Amniotic epithelial cell (primary cell): ENCODE measurements around the gene SEC14L5.

Source experiments
- DNase-seq: peaks from one replicate; pipeline ENCODE4 v3.0.0-alpha.2; 2010; ENCODE audit warnings: low read depth

SEC14L5 gene

GRCh38 chr16:4931381-4931780, 26.7 kb upstream of the SEC14L5 start:
- no peak for DNase-seq

- no peak for DNase-seq
Observed at GRCh38 chr16:4933433-4933832, 24.7 kb upstream of the SEC14L5 start.

GRCh38 chr16:4933871-4934395, 24.2 kb upstream of the SEC14L5 start:
- no peak for DNase-seq

- no peak for DNase-seq
Observed at GRCh38 chr16:4934591-4934990, 23.5 kb upstream of the SEC14L5 start.

- peak; percentile 82 for DNase-seq
Observed at GRCh38 chr16:4935241-4935855, 22.8 kb upstream of the SEC14L5 start.

- no peak for DNase-seq
Observed at GRCh38 chr16:4936181-4936990, 21.7 kb upstream of the SEC14L5 start.

- DNase-seq, result no peak
Observed at GRCh38 chr16:4936991-4937781, 20.9 kb upstream of the SEC14L5 start, which contains the start of gene PPL. Gene PPL, minus strand, starts transcription at chr16:4937148. Its CDS starts 103 bp downstream, at chr16:4937045.

- no peak for DNase-seq
Observed at GRCh38 chr16:4937782-4938682, 20.1 kb upstream of the SEC14L5 start.

GRCh38 chr16:4938683-4939030, 19.5 kb upstream of the SEC14L5 start:
- DNase-seq, result peak; percentile 65

- DNase-seq, result no peak
Observed at GRCh38 chr16:4940719-4941118, 17.4 kb upstream of the SEC14L5 start.

GRCh38 chr16:4942481-4942880, 15.6 kb upstream of the SEC14L5 start:
- DNase-seq, result no peak

GRCh38 chr16:4944333-4945281, 13.5 kb upstream of the SEC14L5 start:
- peak; percentile 96 for DNase-seq

- DNase-seq, result no peak
Observed at GRCh38 chr16:4945560-4946502, 12.3 kb upstream of the SEC14L5 start.

- no peak for DNase-seq
Observed at GRCh38 chr16:4946917-4947316, 11.2 kb upstream of the SEC14L5 start.

GRCh38 chr16:4947722-4948503, 10.2 kb upstream of the SEC14L5 start:
- DNase-seq, result peak; percentile 68

GRCh38 chr16:4948903-4949766, 9.0 kb upstream of the SEC14L5 start:
- no peak for DNase-seq

GRCh38 chr16:4949986-4950385, 8.1 kb upstream of the SEC14L5 start:
- DNase-seq, result no peak
